ENCODE measurements around the gene C6orf132. TPM values are rescaled to one million over a fixed set of nuclear protein-coding genes. Genes with fewer than 3 reads are reported as not detected.
"Not testable (repeated sequence)": the region's sequence is repeated elsewhere in the genome, so short reads cannot be mapped to it uniquely, and the experiment has no call there.

C6orf132 gene
- total and polyA plus RNA-seq, 2 experiments from 2014 or later: 3.2 to 5.2 TPM

GRCh38 chr6:42155293-42155692, 12.9 kb upstream of the C6orf132 start:
- no peaks in the 10 kb centered on the region for H3K79me2 ChIP-seq (ENCODE audit: insufficient read depth)
- TF ChIP-seq EZH2 (IDR thresholded peaks at IDR 0.05; ENCODE audit: insufficient read depth, poor library complexity, severe bottlenecking) (no peak), EZH2phosphoT487 (IDR thresholded peaks at IDR 0.05; ENCODE audit: insufficient read depth, low read depth) (no peak)
- no peak for DNase-seq
- WGBS, 2 experiments (ENCODE audit: low coverage in 1 of 2, low lambda C conversion rate in 2 of 2, missing lambda C conversion rate in 2 of 2): 66 to 71% methylated on average over 4 of the region's 4 CpGs
- H3F3A ChIP-seq (ENCODE audit: insufficient read depth): no peaks in the 10 kb centered on the region; the same call in 1 of the 2 replicates
- H3K4me3 ChIP-seq: no peak overlapping the region
- no peak overlapping the region for H3K9ac ChIP-seq
- no peaks in the 10 kb centered on the region for H3K27me3 ChIP-seq (replicated peaks; ENCODE audit: insufficient read depth)
- no peak overlapping the region for H2AFZ ChIP-seq
- no peaks in the 10 kb centered on the region for H3K9me2 ChIP-seq (ENCODE audit: insufficient read depth)
- H3K36me3 ChIP-seq (ENCODE audit: low read depth): no peaks in the 10 kb centered on the region
- H3K4me1 ChIP-seq (ENCODE audit: insufficient read depth): peaks cover 12% of the 10 kb centered on the region
- in situ Hi-C loops (cut with MboI): no loop called here
- no peak overlapping the region for H3K27ac ChIP-seq
- H3K4me2 ChIP-seq (ENCODE audit: unreplicated experiment): no peak overlapping the region
- H3K9me3 ChIP-seq (ENCODE audit: low read depth): no peaks in the 10 kb centered on the region
- no peaks in the 10 kb centered on the region for H4K20me1 ChIP-seq (ENCODE audit: insufficient read depth)

GRCh38 chr6:42154461-42155209, 12.2 kb upstream of the C6orf132 start:
- TF ChIP-seq EZH2phosphoT487 (IDR thresholded peaks at IDR 0.05; ENCODE audit: insufficient read depth, low read depth): no peak
- peaks cover 12% of the 10 kb centered on the region for H3K4me1 ChIP-seq (ENCODE audit: insufficient read depth)
- no peaks in the 10 kb centered on the region for H3K9me2 ChIP-seq (ENCODE audit: insufficient read depth)
- H3K27ac ChIP-seq: no peak overlapping the region
- H3F3A ChIP-seq (ENCODE audit: insufficient read depth): no peaks in the 10 kb centered on the region; the same call in 1 of the 2 replicates
- H3K79me2 ChIP-seq (ENCODE audit: insufficient read depth): no peaks in the 10 kb centered on the region
- no peaks in the 10 kb centered on the region for H3K36me3 ChIP-seq (ENCODE audit: low read depth)
- no peaks in the 10 kb centered on the region for H4K20me1 ChIP-seq (ENCODE audit: insufficient read depth)
- DNase-seq: no peak
- H2AFZ ChIP-seq: no peak overlapping the region
- no peak overlapping the region for H3K4me2 ChIP-seq (ENCODE audit: unreplicated experiment)
- no peak overlapping the region for H3K4me3 ChIP-seq
- no peak overlapping the region for H3K9ac ChIP-seq
- no peaks in the 10 kb centered on the region for H3K27me3 ChIP-seq (replicated peaks; ENCODE audit: insufficient read depth)
- H3K9me3 ChIP-seq (ENCODE audit: low read depth): no peaks in the 10 kb centered on the region
- in situ Hi-C loops (cut with MboI): no loop called here

GRCh38 chr6:42153921-42154320, 11.5 kb upstream of the C6orf132 start:
- in situ Hi-C loops (cut with MboI): no loop called here
- 95 to 97% methylated on average over 5 of the region's 5 CpGs for WGBS, 2 experiments (ENCODE audit: low coverage in 1 of 2, low lambda C conversion rate in 2 of 2, missing lambda C conversion rate in 2 of 2)
- TF ChIP-seq EZH2 (IDR thresholded peaks at IDR 0.05; ENCODE audit: insufficient read depth, poor library complexity, severe bottlenecking): no peak
- TF ChIP-seq EZH2phosphoT487 (IDR thresholded peaks at IDR 0.05; ENCODE audit: insufficient read depth, low read depth): no peak

GRCh38 chr6:42152528-42153213, 10.3 kb upstream of the C6orf132 start:
- WGBS, 2 experiments (ENCODE audit: low coverage in 1 of 2, low lambda C conversion rate in 2 of 2, missing lambda C conversion rate in 2 of 2): 71 to 72% methylated on average over 4 of the region's 4 CpGs
- DNase-seq; in situ Hi-C loops (cut with MboI); H3K4me1 ChIP-seq (ENCODE audit: insufficient read depth); H3K4me3 ChIP-seq; H3K79me2 ChIP-seq (ENCODE audit: insufficient read depth); H2AFZ ChIP-seq; H4K20me1 ChIP-seq (ENCODE audit: insufficient read depth); H3K27me3 ChIP-seq (replicated peaks; ENCODE audit: insufficient read depth); H3K9me2 ChIP-seq (ENCODE audit: insufficient read depth); H3K27ac ChIP-seq; H3K4me2 ChIP-seq (ENCODE audit: unreplicated experiment); H3K9me3 ChIP-seq (ENCODE audit: low read depth); H3K9ac ChIP-seq; H3F3A ChIP-seq (ENCODE audit: insufficient read depth); H3K36me3 ChIP-seq (ENCODE audit: low read depth): not testable (repeated sequence)

More at GRCh38 chr6:42153921-42154320, 11.5 kb upstream of the C6orf132 start:
- Histone ChIP-seq H3K79me2 (ENCODE audit: insufficient read depth) (no peaks in the 10 kb centered on the region), H3K4me2 (ENCODE audit: unreplicated experiment) (no peak overlapping the region), H2AFZ (no peak overlapping the region), H3K9me2 (ENCODE audit: insufficient read depth) (no peaks in the 10 kb centered on the region), H3K9me3 (ENCODE audit: low read depth) (no peaks in the 10 kb centered on the region), H4K20me1 (ENCODE audit: insufficient read depth) (no peaks in the 10 kb centered on the region), H3K4me3 (no peak overlapping the region), H3K27me3 (replicated peaks; ENCODE audit: insufficient read depth) (no peaks in the 10 kb centered on the region), H3K36me3 (ENCODE audit: low read depth) (no peaks in the 10 kb centered on the region), H3K27ac (no peak overlapping the region), H3F3A (ENCODE audit: insufficient read depth) (no peaks in the 10 kb centered on the region; the same call in 1 of the 2 replicates), H3K9ac (no peak overlapping the region), H3K4me1 (ENCODE audit: insufficient read depth) (peaks cover 12% of the 10 kb centered on the region)
- no peak for DNase-seq

Measured in GM23248 (cell line).